ENCODE results near the gene DAPL1. TPM values are rescaled to one million over a fixed set of nuclear protein-coding genes. Genes with fewer than 3 reads are reported as not detected.

Gene DAPL1
- total and polyA plus RNA-seq, 5 donors, result not detected

- H3K9me3 ChIP-seq (ENCODE audit: control insufficient read depth, low read length), result no peaks in the 10 kb centered on the region
- DNase-seq (no peak), ATAC-seq (no peak)
- no peak overlapping the region for H3K27ac ChIP-seq (ENCODE audit: low read length)
- H3K27me3 ChIP-seq (ENCODE audit: control insufficient read depth, insufficient read depth), result no peaks in the 10 kb centered on the region
- intact Hi-C loops (cut with DNase I), result loop anchor here in 2 of 4 donors (5.0 kb wide), 2 partner anchors 580 to 735 kb away; no protein-coding TSS in a partner anchor
- no peak overlapping the region for H3K4me3 ChIP-seq (ENCODE audit: low read length)
- 83% methylated on average over 10 of the region's 10 CpGs for WGBS
- H3K4me1 ChIP-seq (ENCODE audit: control insufficient read depth, insufficient read depth, low read length), result peaks cover 3% of the 10 kb centered on the region
Measured at GRCh38 chr2:158756976-158757375, 38.1 kb upstream of the DAPL1 start.

GRCh38 chr2:158760887-158761286, 34.2 kb upstream of the DAPL1 start:
- DNase-seq, result no peak

GRCh38 chr2:158761621-158762020, 33.5 kb upstream of the DAPL1 start:
- DNase-seq, result no peak
- no peaks in the 10 kb centered on the region for H3K9me3 ChIP-seq (ENCODE audit: control insufficient read depth, low read length)
- no peak overlapping the region for H3K27ac ChIP-seq (ENCODE audit: low read length)
- intact Hi-C loops (cut with DNase I), result no loop called here
- H3K4me3 ChIP-seq (ENCODE audit: low read length), result no peak overlapping the region
- H3K4me1 ChIP-seq (ENCODE audit: control insufficient read depth, insufficient read depth, low read length), result no peaks in the 10 kb centered on the region
- no peaks in the 10 kb centered on the region for H3K27me3 ChIP-seq (ENCODE audit: control insufficient read depth, insufficient read depth)
- no peak for ATAC-seq
- 87% methylated on average over 4 of the region's 4 CpGs for WGBS

More at GRCh38 chr2:158760887-158761286, 34.2 kb upstream of the DAPL1 start:
- ATAC-seq, result peak; percentile 25 to 40
- Histone ChIP-seq H3K27ac (ENCODE audit: low read length) (no peak overlapping the region), H3K4me3 (ENCODE audit: low read length) (no peak overlapping the region), H3K27me3 (ENCODE audit: control insufficient read depth, insufficient read depth) (no peaks in the 10 kb centered on the region), H3K9me3 (ENCODE audit: control insufficient read depth, low read length) (no peaks in the 10 kb centered on the region), H3K4me1 (ENCODE audit: control insufficient read depth, insufficient read depth, low read length) (no peaks in the 10 kb centered on the region)
- intact Hi-C loops (cut with DNase I), result no loop called here
- WGBS, result 50% methylated on average over 1 of the region's 1 CpG

GRCh38 chr2:158762336-158762735, 32.8 kb upstream of the DAPL1 start:
- intact Hi-C loops (cut with DNase I), result no loop called here
- H3K27ac ChIP-seq (ENCODE audit: low read length), result no peak overlapping the region
- H3K4me3 ChIP-seq (ENCODE audit: low read length), result no peak overlapping the region
- no peaks in the 10 kb centered on the region for H3K9me3 ChIP-seq (ENCODE audit: control insufficient read depth, low read length)
- 88% methylated on average over 3 of the region's 3 CpGs for WGBS
- DNase-seq, result no peak
- H3K4me1 ChIP-seq (ENCODE audit: control insufficient read depth, insufficient read depth, low read length), result no peaks in the 10 kb centered on the region
- no peaks in the 10 kb centered on the region for H3K27me3 ChIP-seq (ENCODE audit: control insufficient read depth, insufficient read depth)
- ATAC-seq, result no peak

- intact Hi-C loops (cut with DNase I), result no loop called here
Measured at GRCh38 chr2:158766524-158766923, 28.6 kb upstream of the DAPL1 start.

GRCh38 chr2:158772306-158773078, 22.6 kb upstream of the DAPL1 start:
- DNase-seq (no peak), ATAC-seq (no peak)
- intact Hi-C loops (cut with DNase I), result no loop called here
- 70% methylated on average over 8 of the region's 8 CpGs for WGBS
- no peak overlapping the region for H3K27ac ChIP-seq (ENCODE audit: low read length)
- no peaks in the 10 kb centered on the region for H3K9me3 ChIP-seq (ENCODE audit: control insufficient read depth, low read length)
- no peak overlapping the region for H3K4me3 ChIP-seq (ENCODE audit: low read length)
- H3K27me3 ChIP-seq (ENCODE audit: control insufficient read depth, insufficient read depth), result no peaks in the 10 kb centered on the region
- no peaks in the 10 kb centered on the region for H3K4me1 ChIP-seq (ENCODE audit: control insufficient read depth, insufficient read depth, low read length)

More at GRCh38 chr2:158766524-158766923, 28.6 kb upstream of the DAPL1 start:
- H3K27me3 ChIP-seq (ENCODE audit: control insufficient read depth, insufficient read depth), result no peaks in the 10 kb centered on the region
- no peak overlapping the region for H3K4me3 ChIP-seq (ENCODE audit: low read length)
- ATAC-seq, result no peak
- H3K27ac ChIP-seq (ENCODE audit: low read length), result no peak overlapping the region
- H3K9me3 ChIP-seq (ENCODE audit: control insufficient read depth, low read length), result no peaks in the 10 kb centered on the region
- DNase-seq, result no peak
- no peaks in the 10 kb centered on the region for H3K4me1 ChIP-seq (ENCODE audit: control insufficient read depth, insufficient read depth, low read length)

- intact Hi-C loops (cut with DNase I), result no loop called here
Measured at GRCh38 chr2:158773121-158773520, 22.0 kb upstream of the DAPL1 start.

GRCh38 chr2:158774681-158775080, 20.4 kb upstream of the DAPL1 start:
- Histone ChIP-seq H3K27me3 (ENCODE audit: control insufficient read depth, insufficient read depth) (no peaks in the 10 kb centered on the region), H3K27ac (ENCODE audit: low read length) (no peak overlapping the region), H3K4me3 (ENCODE audit: low read length) (no peak overlapping the region), H3K4me1 (ENCODE audit: control insufficient read depth, insufficient read depth, low read length) (no peaks in the 10 kb centered on the region), H3K9me3 (ENCODE audit: control insufficient read depth, low read length) (no peaks in the 10 kb centered on the region)
- ATAC-seq, result no peak
- 56% methylated on average over 1 of the region's 1 CpG for WGBS
- intact Hi-C loops (cut with DNase I), result no loop called here
- no peak for DNase-seq

More at GRCh38 chr2:158773121-158773520, 22.0 kb upstream of the DAPL1 start:
- H3K4me1 ChIP-seq (ENCODE audit: control insufficient read depth, insufficient read depth, low read length), result no peaks in the 10 kb centered on the region
- peak; percentile 38 to 42 for ATAC-seq
- H3K27me3 ChIP-seq (ENCODE audit: control insufficient read depth, insufficient read depth), result no peaks in the 10 kb centered on the region
- no peaks in the 10 kb centered on the region for H3K9me3 ChIP-seq (ENCODE audit: control insufficient read depth, low read length)
- WGBS, result 56% methylated on average over 1 of the region's 1 CpG
- no peak overlapping the region for H3K27ac ChIP-seq (ENCODE audit: low read length)
- DNase-seq, result peak in 2 of 3 donors; percentile 31 to 51
- H3K4me3 ChIP-seq (ENCODE audit: low read length), result no peak overlapping the region

GRCh38 chr2:158775273-158776027, 19.7 kb upstream of the DAPL1 start:
- Histone ChIP-seq H3K4me3 (ENCODE audit: low read length) (no peak overlapping the region), H3K27ac (ENCODE audit: low read length) (no peak overlapping the region), H3K27me3 (ENCODE audit: control insufficient read depth, insufficient read depth) (no peaks in the 10 kb centered on the region), H3K9me3 (ENCODE audit: control insufficient read depth, low read length) (no peaks in the 10 kb centered on the region), H3K4me1 (ENCODE audit: control insufficient read depth, insufficient read depth, low read length) (no peaks in the 10 kb centered on the region)
- 95% methylated on average over 3 of the region's 3 CpGs for WGBS
- intact Hi-C loops (cut with DNase I), result no loop called here
- ATAC-seq (no peak), DNase-seq (no peak)

GRCh38 chr2:158776231-158776630, 18.9 kb upstream of the DAPL1 start:
- Histone ChIP-seq H3K27me3 (ENCODE audit: control insufficient read depth, insufficient read depth) (no peaks in the 10 kb centered on the region), H3K4me1 (ENCODE audit: control insufficient read depth, insufficient read depth, low read length) (no peaks in the 10 kb centered on the region), H3K27ac (ENCODE audit: low read length) (no peak overlapping the region), H3K4me3 (ENCODE audit: low read length) (no peak overlapping the region), H3K9me3 (ENCODE audit: control insufficient read depth, low read length) (no peaks in the 10 kb centered on the region)
- DNase-seq (no peak), ATAC-seq (no peak)
- intact Hi-C loops (cut with DNase I), result no loop called here
- 95% methylated on average over 2 of the region's 2 CpGs for WGBS

GRCh38 chr2:158777077-158777476, 18.0 kb upstream of the DAPL1 start:
- ATAC-seq (no peak), DNase-seq (no peak)
- H3K27me3 ChIP-seq (ENCODE audit: control insufficient read depth, insufficient read depth), result no peaks in the 10 kb centered on the region
- no peak overlapping the region for H3K27ac ChIP-seq (ENCODE audit: low read length)
- WGBS, result 75% methylated on average over 3 of the region's 3 CpGs
- no peaks in the 10 kb centered on the region for H3K4me1 ChIP-seq (ENCODE audit: control insufficient read depth, insufficient read depth, low read length)
- no peak overlapping the region for H3K4me3 ChIP-seq (ENCODE audit: low read length)
- H3K9me3 ChIP-seq (ENCODE audit: control insufficient read depth, low read length), result no peaks in the 10 kb centered on the region
- intact Hi-C loops (cut with DNase I), result no loop called here
